HG03280 (cell line): ENCODE results near the gene ATRIP.

Experiments
- ATAC-seq: cut with Tn5 transposase; IDR thresholded peaks from one replicate; pipeline ENCODE4 v1.9.1; 2021; ENCODE audit warnings: mild to moderate bottlenecking, moderate library complexity; ENCODE audit not compliant: unreplicated experiment

The ATRIP gene

DNA sequence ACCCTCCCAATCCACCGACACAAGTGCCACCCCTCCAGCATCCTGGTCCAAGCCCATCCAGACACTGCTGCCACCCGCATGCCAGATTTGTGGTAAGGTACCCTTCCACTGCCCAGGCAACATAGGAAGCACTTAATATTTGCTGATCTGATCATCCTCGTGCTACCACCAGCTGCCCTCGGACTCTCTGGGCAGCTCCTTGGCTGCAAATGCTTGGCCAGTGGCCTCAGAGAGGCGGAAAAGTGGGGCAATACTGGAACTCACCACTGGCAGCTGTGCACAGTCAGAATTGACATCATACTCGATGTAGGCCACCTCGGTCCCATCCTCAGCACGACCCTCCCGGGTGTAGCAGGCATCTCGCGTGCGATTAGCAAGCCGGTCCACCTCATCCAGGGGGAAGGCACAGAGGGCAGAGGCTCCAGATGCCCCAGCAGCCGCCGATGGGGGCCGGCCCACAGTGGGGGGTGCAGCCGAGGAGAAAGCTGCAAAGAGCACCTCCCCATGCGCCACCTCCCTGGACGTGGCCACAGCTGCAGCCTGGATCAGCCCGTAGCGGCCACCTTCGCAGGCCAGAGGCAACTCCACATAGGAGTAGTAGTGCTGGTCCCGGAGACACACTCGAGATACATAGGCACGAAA lies 23.2 kb upstream of the ATRIP start:
- no peak for ATAC-seq

DNA sequence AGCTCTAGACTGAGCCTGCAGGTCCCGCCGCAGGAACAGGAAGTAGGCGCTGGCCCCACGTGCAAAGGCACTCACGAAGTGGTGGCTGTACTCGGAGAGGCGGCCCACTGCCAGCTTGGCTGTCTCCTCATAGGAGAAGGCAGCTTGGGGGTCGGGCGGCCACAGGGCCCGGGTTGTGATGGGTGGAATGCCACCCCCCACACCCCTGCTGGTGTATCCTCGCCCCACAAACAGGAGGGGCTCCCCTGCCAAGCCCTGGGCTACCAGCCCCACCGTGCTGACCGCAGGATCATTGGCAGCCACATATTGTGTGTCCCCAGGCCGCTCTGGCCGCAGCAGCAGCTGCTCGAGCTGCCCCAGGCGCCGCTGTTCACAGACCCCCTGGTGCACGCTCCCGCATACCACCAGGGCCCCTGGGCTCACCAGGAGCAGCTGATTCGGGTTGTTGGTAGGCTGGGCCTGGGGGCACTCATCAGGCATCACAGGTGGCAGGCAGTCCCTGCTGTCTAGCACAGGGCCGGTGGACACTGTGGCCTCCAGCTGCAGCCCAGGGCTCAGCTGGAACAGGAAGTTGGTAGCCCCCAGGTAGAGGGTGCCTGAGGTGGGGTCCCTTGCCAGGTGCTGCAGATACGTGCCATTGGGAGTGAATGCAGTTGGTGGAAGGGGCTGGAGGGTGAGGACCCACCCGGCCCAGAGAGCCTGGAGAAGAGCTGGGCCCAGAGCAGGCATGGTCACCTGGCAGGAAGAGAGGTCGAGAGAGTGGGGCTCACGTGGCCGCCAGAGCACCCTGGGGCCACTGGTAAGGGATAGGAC lies 22.4 kb upstream of the ATRIP start:
- no peak for ATAC-seq

DNA sequence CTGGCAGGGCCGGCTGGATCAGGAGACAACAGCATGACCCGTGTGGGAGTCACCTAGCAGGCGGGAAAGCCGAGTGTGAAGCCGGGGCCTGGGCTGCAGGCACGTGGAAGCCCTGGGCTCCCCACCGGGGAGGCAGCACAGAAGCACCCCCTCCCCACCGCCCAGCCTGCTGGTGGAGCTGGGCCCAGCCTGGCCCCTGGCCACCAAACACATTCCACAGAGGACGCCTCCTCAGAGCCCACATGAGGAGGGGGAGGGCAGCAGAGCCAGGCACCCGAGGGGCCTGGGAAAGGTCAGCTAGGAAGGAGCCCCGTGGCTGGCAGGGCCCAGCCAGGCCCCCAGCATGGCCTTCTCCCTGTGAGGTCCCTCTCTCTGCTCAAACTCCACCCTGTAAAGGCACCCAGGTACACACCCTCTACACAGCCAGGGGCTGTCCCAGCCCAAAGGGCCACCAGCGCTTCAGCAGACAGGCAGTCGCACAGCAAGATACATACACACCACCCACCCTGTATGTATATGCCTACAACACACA lies 21.2 kb upstream of the ATRIP start:
- no peak for ATAC-seq

DNA sequence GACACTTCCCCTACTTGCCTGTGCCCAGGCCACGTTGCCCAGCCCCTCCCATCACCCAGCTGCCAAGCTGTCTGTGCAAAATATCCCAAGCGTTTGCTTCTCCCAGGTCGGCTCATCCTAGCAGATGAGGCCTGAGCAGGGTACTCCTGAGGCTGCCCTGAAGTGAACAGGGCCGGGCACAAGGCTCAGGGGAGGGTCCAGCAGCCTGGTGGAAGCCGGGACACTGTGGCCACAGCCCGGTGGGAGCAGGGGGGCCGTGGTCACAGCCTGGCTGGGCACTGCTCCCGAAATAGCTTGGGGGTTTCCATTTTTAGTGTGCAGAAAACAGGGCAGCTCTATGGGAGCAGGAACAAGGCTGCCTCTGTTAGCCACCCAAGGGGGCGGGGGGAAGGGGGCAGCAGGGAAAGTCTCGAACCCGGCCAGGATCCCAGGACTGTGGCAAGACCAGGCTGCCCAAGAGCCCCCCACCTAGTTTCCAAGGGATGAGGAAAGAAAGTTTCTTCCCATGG lies 20.1 kb upstream of the ATRIP start:
- ATAC-seq: no peak

DNA sequence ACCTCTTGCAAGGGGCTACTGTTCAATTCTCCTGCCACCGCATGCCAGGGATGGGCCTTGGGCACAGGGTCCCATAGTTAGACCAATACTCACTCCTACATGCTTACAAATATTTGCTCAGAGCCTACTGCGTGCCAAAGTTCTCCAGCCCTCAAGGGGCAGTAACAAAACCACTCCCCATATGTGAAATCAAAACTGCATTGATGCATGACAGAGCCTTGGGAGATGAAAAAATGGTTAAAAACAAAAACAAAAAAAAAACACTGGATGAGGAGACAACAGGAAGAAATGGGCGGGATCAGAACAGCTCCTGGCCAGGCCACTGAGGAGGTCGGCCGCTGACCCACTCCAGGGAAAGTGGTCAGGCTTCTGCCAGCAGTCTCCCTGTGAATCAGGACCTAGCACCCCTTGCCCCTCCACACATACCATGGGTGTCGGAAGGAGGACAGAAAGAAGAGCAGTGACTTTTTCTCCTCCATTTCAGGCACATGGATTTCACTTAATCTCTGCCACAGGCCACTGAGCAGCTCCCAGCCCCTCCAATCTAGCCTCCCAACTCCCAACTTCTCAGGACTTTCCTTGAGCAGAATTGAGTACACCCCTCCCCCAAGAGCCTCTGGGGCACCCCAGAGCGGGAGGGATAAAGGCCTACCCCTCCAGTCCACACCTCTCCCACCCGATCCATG lies 19.4 kb upstream of the ATRIP start:
- no peak for ATAC-seq

DNA sequence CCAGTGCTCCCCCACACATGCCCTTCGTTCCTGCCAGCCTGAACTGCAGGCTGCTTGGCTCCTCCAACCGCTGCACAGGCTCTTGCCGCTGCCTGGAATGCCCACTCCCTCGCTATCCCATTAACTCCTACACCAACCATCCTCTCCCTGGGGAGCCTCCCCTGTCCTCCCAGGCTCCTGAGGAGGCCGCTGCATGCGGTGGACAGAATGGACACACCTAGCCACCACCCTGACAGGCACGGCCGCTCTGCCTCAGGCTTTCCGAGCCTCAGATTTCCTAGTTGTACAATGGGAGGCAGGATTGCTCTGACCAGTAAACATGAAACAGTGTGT lies 18.9 kb upstream of the ATRIP start:
- no peak for ATAC-seq

DNA sequence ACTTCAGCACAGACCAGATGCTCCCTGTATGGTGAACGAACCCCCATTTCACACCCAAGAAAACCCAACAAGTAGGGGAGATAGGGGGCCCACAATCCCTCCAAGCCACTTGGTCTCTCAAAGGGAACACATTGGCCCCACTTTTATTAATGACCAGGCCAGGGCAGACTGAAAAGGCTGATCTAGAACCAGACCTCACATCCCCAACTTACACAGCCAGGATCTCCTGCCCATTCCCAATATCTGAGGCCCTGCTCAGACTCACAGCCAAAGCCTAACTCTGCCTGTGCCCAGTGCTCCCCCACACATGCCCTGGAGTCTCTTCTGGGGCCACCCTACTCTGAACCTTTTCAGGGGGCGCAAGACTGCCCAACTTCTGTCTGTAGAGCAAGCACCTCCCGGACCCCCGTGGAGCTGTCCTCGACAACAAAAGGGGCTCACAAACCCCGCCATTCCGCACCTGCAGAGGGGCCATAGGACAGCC lies 18.4 kb upstream of the ATRIP start:
- ATAC-seq: no peak

DNA sequence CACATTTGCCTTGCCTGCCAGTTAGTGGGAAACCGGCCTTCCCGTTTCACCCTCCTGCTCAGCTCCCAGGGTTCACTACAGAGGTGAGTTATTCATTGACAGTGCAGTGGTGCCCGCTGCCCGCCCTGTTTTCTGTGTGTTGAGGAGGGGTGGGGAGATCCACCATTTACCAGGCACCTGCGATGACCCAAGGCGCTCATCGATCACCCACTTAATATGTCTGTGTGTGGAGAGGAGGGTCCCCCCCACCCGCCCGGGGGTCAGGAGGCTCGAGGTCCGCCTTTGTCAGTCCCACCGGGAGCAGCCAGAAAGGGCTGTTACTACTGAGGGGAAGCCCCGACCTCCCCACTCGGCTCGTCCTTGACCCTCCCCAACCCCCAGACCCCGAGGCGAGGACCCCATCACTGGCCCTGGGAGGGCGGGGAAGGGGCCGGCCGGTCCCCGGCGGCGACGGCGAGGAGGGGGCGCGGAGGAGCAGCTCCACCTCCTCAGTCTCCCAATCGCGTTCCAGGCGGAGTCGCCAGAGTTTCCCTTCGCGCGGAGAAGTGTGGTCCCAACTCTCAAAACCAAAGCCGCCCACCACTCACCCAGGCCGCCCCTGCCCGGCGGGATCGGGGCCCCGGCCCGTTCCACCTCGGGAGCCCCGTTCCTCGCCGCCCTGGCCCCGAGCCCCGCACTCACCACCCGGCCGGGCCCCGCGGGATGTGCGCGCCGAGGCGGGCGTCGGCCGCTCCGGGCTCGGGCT lies 17.8 kb upstream of the ATRIP start:
- peak; percentile 39 for ATAC-seq

DNA sequence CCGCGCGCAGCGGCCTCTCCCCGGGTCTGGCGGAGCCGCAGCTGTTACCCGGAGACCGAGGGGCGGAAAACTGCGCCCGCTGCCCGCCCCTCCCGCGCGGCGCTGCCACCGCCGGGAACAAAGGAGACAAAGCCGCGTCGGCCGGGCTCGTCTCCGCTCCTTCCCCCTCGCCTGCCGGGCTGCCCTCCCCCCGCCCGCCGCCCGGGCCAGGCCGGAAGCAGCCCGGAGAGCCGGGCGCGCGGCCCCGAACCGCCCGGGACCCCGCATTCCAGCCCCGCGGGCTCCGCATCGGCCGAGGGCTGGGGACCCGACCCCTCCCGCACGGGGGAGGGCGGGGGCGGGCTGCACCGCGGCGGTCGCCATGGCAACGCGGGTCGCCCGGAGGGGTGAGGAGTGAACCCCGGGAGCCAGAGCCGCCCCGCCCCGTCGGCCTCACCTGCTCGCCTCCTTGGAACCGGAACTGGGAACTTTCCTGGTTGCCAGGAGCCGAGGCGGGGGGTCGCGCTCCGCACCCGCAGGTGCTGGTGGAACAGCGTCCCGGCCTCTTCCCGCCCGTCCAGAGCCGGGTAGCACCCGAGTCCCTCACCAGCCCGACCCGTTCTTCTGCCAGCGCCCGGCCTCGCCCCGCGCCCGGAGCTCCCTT lies 17.1 kb upstream of the ATRIP start:
- ATAC-seq: peak; percentile 42

DNA sequence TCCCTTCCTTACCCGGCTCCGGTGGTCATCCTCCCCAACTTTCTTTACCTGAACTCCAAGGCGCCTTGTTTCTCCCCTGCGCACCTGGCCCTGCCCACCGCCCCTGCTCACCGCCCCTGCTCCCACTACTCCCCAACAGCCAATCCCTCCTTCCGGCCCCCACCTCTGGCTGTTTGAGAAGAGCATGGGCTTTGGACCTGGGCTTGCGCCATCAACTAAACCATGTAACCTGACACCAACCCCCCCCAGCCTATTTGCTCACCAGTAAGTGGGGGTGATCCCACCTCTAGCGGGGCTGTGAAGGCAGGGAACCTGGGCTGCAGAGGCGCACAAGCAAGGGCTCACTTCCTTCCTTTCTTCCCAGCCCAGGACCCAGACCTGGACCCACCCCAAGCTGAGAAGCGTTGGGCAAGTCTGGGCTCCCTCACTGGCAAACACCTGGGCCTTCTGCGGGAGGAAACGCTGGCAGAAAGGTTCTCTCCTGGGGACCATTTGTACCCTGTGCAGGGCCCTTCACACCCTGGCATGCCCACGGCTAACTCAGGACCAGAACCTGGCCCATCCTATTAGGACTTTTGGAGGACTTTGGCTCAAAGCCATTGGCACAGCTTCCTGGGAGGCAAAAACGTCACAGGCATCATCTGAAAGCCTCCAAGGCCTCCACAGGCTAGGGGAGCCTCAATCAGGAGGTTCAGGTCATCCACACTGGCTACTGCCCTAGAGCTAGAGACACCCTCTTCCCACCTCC lies 16.4 kb upstream of the ATRIP start, which contains the start of gene PLXNB1:
TSS of gene PLXNB1 (minus strand) at position 127 of the 748 bp plus-strand sequence. CDS start 5,475 bp downstream, outside the sequence.
- no peak for ATAC-seq

DNA sequence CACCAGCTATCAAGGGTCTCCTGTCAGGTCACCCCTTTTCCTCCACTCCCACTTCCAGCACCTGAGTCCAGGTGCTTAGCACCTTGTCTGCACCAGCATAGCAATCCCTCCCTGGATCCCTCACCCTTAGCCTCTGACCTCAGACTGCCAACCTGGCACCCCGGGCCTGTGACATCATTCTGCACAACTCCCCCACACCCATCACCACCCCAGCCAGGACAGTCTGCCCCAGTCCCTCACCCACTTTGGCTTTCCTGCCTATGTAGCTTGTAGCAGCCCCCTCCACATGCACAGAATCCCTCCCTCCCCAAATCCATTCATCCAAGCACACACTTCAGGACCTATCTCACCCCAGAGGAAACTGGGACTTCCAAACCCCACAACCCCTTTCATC lies 15.8 kb upstream of the ATRIP start:
- ATAC-seq: no peak

DNA sequence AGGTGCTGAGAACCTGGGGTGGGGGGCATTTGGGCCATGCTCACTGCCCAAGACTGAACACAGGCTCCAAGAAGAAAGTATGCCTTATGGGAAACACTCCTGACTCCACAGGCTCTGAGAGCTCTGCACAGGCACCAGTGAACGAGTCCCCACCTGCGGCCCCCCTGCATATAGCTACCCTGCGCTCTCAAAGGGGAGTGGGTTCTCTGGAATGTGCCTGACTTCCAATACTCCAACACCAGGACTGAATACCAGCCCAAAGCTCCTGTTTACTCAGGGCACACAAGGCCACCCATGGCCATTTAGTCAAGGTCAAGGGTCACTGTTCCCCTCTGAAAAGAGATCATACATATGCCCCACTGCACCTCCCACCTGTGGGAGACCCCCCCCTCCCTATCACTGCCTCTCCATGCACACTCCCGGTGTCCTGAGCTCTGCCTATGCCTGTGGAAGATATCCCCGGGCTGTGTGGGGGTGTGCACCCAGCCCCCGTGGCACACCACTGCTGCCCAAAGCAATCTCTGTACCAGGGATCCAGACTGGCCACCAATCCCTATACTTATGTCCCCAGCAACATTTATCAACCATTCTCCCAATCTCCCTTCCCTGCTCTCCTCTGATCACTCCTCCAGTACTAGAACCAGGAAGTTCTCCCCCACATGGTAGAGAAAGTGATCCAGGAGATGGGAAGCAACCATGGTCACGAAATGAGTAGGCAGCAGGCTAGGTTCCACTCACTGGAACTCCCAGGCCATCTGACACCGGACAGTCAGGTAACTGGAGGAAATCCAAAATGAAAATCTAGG lies 15.1 kb upstream of the ATRIP start:
- ATAC-seq: no peak

DNA sequence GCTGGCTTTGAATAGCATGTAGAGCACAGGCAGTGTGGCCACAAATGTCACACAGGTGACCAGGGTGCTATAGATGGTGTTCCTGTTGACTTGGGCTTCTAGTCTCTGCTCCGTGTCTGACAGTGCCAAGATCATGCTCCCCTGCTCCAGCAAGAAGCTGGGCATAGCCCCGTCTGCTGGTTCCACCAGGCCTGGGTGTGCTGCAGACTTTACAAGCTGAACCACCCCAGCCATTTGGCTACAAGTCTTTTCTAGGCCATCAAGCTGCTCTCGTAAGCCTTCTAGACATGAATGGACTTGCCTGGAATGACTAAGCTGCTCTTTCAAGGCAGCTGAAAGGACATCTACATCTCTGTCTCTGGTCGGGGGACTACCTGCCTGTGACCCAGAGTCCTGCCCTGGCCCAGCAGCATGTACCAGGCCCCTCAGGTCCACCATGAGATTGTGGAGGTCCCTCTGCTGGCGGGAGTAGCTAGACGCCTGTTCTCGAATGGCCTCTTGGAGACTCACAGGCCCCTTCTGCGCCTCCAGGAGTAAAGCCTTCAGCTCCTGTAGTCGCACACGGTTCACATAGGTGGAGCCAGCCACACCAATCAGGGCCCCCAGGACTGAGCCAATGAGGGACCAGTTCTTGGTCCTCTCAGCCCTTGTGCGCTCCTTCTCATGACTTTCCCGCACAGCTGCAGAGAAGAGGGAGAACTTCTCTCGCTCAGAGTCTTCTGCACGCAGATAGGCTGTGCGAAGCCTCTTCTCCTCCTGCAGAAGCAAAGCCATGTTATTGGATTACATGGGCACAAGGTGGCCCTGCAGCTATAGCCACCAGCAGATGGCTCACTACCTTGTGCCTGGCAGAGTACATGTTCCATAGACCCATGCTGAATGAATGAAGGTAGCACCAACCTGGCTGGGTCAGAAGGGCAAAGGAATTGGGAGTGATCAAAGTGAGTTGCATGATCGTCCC lies 13.8 kb upstream of the ATRIP start:
- ATAC-seq: no peak

DNA sequence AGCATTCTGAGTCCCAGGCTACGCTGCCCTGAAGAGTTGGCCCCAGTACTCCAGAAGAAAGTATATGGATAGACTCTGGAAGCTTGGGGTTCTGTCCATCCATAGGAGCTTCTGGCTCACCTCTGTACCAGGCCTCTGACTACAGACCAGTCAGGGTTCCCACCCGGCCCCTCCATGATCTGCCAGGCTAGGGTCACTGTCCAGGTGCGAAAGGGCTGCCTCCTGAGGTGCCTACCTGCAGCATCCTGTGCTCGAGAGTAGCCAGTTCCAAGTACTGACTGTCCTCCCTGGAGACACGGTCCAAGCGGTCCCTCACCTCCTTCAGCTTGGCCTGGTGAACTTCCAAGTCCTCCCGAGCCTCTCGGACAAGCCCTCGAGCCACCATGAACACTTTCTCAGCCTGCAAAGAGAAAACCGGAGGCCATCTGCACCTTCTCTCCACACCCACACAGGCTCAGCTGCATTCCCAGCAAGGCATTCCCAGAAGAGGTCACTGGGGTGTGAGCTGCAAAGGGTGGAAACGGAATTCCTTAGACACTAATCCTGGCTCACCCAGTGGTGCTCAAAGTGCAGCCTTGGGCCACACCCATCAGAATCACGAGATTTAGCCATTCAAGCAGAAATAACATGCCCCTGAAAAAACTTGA lies 12.9 kb upstream of the ATRIP start:
- no peak for ATAC-seq

DNA sequence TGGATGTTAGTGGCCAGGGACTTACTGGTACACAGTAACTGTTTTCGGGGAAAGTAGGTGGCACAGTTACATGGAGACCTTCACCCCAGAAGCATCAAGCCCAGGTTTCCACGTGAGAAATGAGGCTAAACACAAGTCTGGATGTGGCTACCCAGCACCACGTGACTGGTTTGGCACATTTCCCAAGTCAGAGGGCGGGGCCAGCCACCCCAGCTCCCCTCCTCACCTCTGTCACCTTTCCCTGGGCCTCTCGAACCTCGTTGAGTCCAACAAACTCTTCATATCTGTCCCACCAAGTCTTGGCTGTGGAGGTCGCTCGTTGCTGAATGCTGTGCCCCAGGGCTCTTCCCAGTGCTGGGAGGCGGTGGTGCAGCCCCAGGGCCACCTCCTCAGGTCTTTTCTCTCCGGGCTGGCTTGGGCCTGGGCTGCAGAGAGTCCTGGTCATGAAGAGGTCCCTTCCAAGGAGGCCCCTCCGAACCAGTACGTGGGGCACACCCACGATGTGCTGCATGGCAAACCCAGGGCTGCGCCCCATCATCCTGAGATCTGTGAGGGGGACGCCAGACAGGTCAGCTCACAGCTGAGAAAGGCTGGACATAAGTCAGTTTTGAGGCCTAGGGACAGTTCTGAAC lies 11.8 kb upstream of the ATRIP start:
- no peak for ATAC-seq

DNA sequence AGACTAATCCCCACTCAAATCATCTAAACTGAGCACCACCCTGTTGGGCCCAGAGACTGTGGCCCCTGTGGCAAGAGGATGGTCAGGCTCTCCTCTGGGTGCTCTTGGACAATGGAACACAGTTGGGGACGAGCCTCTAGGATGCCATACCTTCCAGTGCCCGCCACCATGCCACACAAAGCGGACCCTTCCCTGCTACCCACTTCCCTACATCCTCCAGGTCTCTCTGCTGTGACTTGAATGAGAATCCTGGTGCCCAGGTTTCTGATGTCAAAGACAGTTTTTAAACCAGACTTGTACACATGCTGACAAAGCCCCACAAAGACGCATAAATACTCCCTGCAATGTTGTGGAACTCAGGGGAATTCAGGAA lies 11.3 kb upstream of the ATRIP start:
- no peak for ATAC-seq
